ENCODE data around the gene PAXX. TPM values are rescaled to one million over a fixed set of nuclear protein-coding genes. Genes with fewer than 3 reads are reported as not detected.
"Not testable (repeated sequence)": the region's sequence is repeated elsewhere in the genome, so short reads cannot be mapped to it uniquely, and the experiment has no call there.

Gene PAXX
- total RNA-seq, 4 donors from 2014 or later = 49.3 to 85.2 (median 66.0) TPM

- WGBS, 2 donors (ENCODE audit: low coverage in 1 of 2) = 40 to 42% methylated on average over 1 to 17 of the region's 17 CpGs
- H3K4me1 ChIP-seq; DNase-seq; H3K9me3 ChIP-seq; H3K27ac ChIP-seq; H3K36me3 ChIP-seq; intact Hi-C loops (cut with DNase I; ENCODE audit: low total_unique reads); H3K27me3 ChIP-seq; H3K4me3 ChIP-seq; in situ Hi-C loops (cut with MboI; ENCODE audit: low pct_ligation_motif_present in 1 of 4, low pct_unique_long_range_greater_than_20kb in 1 of 4, low sequenced_read_pairs in 3 of 4): not testable (repeated sequence)
- TF ChIP-seq CTCF (IDR thresholded peaks at IDR 0.05) = peak in 4 of 5 experiments; percentile 43 to 58 (median 50)
Observed at GRCh38 chr9:137004285-137004684, 12.1 kb downstream of the PAXX start.

GRCh38 chr9:137006116-137007003, 14.1 kb downstream of the PAXX start:
- DNase-seq = no peak
- TF ChIP-seq POLR2A (IDR thresholded peaks at IDR 0.05) = no peak
- TF ChIP-seq CTCF (IDR thresholded peaks at IDR 0.05) = no peak
- TF ChIP-seq EP300 (IDR thresholded peaks at IDR 0.05; ENCODE audit: low read depth) = no peak
- no peak for TF ChIP-seq POLR2AphosphoS5 (IDR thresholded peaks at IDR 0.05)
- H3K4me3 ChIP-seq = no peak overlapping the region
- 68% methylated on average over 24 of the region's 24 CpGs; no CpG with 5 or more reads in 1 of the 2 donors for WGBS, 2 donors (ENCODE audit: low coverage in 1 of 2)
- no peaks in the 10 kb centered on the region for H3K36me3 ChIP-seq
- H3K27me3 ChIP-seq = no peaks in the 10 kb centered on the region
- intact Hi-C loops (cut with DNase I; ENCODE audit: low total_unique reads) (no loop called here), in situ Hi-C loops (cut with MboI; ENCODE audit: low pct_ligation_motif_present in 1 of 4, low pct_unique_long_range_greater_than_20kb in 1 of 4, low sequenced_read_pairs in 3 of 4) (no loop called here)
- H3K4me1 ChIP-seq = no peaks in the 10 kb centered on the region
- H3K27ac ChIP-seq = no peak overlapping the region
- H3K9me3 ChIP-seq = no peaks in the 10 kb centered on the region

GRCh38 chr9:137007108-137007815, 15.0 kb downstream of the PAXX start:
- H3K27me3 ChIP-seq = no peaks in the 10 kb centered on the region
- TF ChIP-seq POLR2A (IDR thresholded peaks at IDR 0.05) (no peak), EP300 (IDR thresholded peaks at IDR 0.05; ENCODE audit: low read depth) (no peak), POLR2AphosphoS5 (IDR thresholded peaks at IDR 0.05) (no peak), CTCF (IDR thresholded peaks at IDR 0.05) (no peak)
- DNase-seq = no peak
- H3K9me3 ChIP-seq = no peaks in the 10 kb centered on the region
- no peaks in the 10 kb centered on the region for H3K36me3 ChIP-seq
- H3K4me3 ChIP-seq = no peak overlapping the region
- in situ Hi-C loops (cut with MboI; ENCODE audit: low pct_ligation_motif_present in 1 of 4, low pct_unique_long_range_greater_than_20kb in 1 of 4, low sequenced_read_pairs in 3 of 4) = no loop called here
- H3K4me1 ChIP-seq = no peaks in the 10 kb centered on the region
- intact Hi-C loops (cut with DNase I; ENCODE audit: low total_unique reads) = no loop called here
- WGBS, 2 donors (ENCODE audit: low coverage in 1 of 2) = 60 to 77% methylated on average over 1 to 25 of the region's 30 CpGs
- H3K27ac ChIP-seq = no peak overlapping the region

GRCh38 chr9:137007816-137008270, 15.6 kb downstream of the PAXX start:
- intact Hi-C loops (cut with DNase I; ENCODE audit: low total_unique reads) = no loop called here
- Histone ChIP-seq H3K4me1 (no peaks in the 10 kb centered on the region), H3K27ac (no peak overlapping the region), H3K36me3 (no peaks in the 10 kb centered on the region), H3K9me3 (no peaks in the 10 kb centered on the region), H3K4me3 (no peak overlapping the region), H3K27me3 (no peaks in the 10 kb centered on the region)
- TF ChIP-seq EP300 (IDR thresholded peaks at IDR 0.05; ENCODE audit: low read depth) (no peak), POLR2A (IDR thresholded peaks at IDR 0.05) (no peak), POLR2AphosphoS5 (IDR thresholded peaks at IDR 0.05) (no peak), CTCF (IDR thresholded peaks at IDR 0.05) (no peak)
- DNase-seq = no peak
- in situ Hi-C loops (cut with MboI; ENCODE audit: low pct_ligation_motif_present in 1 of 4, low pct_unique_long_range_greater_than_20kb in 1 of 4, low sequenced_read_pairs in 3 of 4) = no loop called here
- 88% methylated on average over 12 of the region's 13 CpGs; no CpG with 5 or more reads in 1 of the 2 donors for WGBS, 2 donors (ENCODE audit: low coverage in 1 of 2)

Measured in transverse colon (tissue), 4 donors.